Measurements from ENCODE around the gene CHN1.

GRCh38 chr2:174826051-174826450, 179.1 kb downstream of the CHN1 start:
- TF ChIP-seq, protein P1, sequence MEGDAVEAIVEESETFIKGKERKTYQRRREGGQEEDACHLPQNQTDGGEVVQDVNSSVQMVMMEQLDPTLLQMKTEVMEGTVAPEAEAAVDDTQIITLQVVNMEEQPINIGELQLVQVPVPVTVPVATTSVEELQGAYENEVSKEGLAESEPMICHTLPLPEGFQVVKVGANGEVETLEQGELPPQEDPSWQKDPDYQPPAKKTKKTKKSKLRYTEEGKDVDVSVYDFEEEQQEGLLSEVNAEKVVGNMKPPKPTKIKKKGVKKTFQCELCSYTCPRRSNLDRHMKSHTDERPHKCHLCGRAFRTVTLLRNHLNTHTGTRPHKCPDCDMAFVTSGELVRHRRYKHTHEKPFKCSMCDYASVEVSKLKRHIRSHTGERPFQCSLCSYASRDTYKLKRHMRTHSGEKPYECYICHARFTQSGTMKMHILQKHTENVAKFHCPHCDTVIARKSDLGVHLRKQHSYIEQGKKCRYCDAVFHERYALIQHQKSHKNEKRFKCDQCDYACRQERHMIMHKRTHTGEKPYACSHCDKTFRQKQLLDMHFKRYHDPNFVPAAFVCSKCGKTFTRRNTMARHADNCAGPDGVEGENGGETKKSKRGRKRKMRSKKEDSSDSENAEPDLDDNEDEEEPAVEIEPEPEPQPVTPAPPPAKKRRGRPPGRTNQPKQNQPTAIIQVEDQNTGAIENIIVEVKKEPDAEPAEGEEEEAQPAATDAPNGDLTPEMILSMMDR (IDR thresholded peaks at IDR 0.05), result no peak
- TF ChIP-seq POLR2A (IDR thresholded peaks at IDR 0.05), result no peak

Data from thyroid gland (tissue), 4 donors.